HG03139 (cell line): ENCODE measurements around the gene CMTR1.
"Not testable (repeated sequence)": the region's sequence is repeated elsewhere in the genome, so short reads cannot be mapped to it uniquely, and the experiment has no call there.

Experiments used
- ATAC-seq: cut with Tn5 transposase; IDR thresholded peaks from one replicate; pipeline ENCODE4 v1.9.1; 2021; ENCODE audit not compliant: unreplicated experiment

The CMTR1 gene

GRCh38 chr6:37435373-37435772 is 2.4 kb downstream of the CMTR1 start:
- no peak for ATAC-seq

- ATAC-seq = no peak
Measured at GRCh38 chr6:37435816-37436215, 2.8 kb downstream of the CMTR1 start.

GRCh38 chr6:37438930-37439329 is 5.9 kb downstream of the CMTR1 start:
- no peak for ATAC-seq

GRCh38 chr6:37441651-37442050 is 8.6 kb downstream of the CMTR1 start:
- no peak for ATAC-seq

GRCh38 chr6:37442416-37443215 is 9.6 kb downstream of the CMTR1 start:
- ATAC-seq = no peak

- not testable (repeated sequence) for ATAC-seq
Measured at GRCh38 chr6:37443216-37443542, 10.2 kb downstream of the CMTR1 start.

GRCh38 chr6:37449984-37450383 is 17.0 kb downstream of the CMTR1 start:
- ATAC-seq = no peak

GRCh38 chr6:37451441-37452193 is 18.6 kb downstream of the CMTR1 start:
- no peak for ATAC-seq

- no peak for ATAC-seq
Measured at GRCh38 chr6:37452522-37452921, 19.5 kb downstream of the CMTR1 start.

- no peak for ATAC-seq
Measured at GRCh38 chr6:37454420-37455140, 21.6 kb downstream of the CMTR1 start.

- ATAC-seq = no peak
Measured at GRCh38 chr6:37456126-37456525, 23.1 kb downstream of the CMTR1 start.

- no peak for ATAC-seq
Measured at GRCh38 chr6:37456816-37457560, 24.0 kb downstream of the CMTR1 start.

- ATAC-seq = no peak
Measured at GRCh38 chr6:37459981-37460800, 27.2 kb downstream of the CMTR1 start.

- ATAC-seq = no peak
Measured at GRCh38 chr6:37460805-37461204, 27.8 kb downstream of the CMTR1 start.

GRCh38 chr6:37463110-37463509 is 30.1 kb downstream of the CMTR1 start:
- no peak for ATAC-seq

GRCh38 chr6:37467718-37468117 is 34.7 kb downstream of the CMTR1 start:
- ATAC-seq = no peak

- ATAC-seq = no peak
Measured at GRCh38 chr6:37473364-37474095, 40.5 kb downstream of the CMTR1 start.

- ATAC-seq = no peak
Measured at GRCh38 chr6:37474316-37474715, 41.3 kb downstream of the CMTR1 start.

GRCh38 chr6:37477191-37477590 is 44.2 kb downstream of the CMTR1 start:
- no peak for ATAC-seq
